CD4-positive, alpha-beta T cell treated with Interleukin-6 at 100 ng/mL for 8 hours (primary cell): ENCODE data around the gene SLC39A7.
A peak's percentile ranks its signal among the peaks of the same experiment; 100 is the strongest.

Source experiments
- DNase-seq: peaks from one replicate; pipeline ENCODE4 v3.0.0-alpha.2; 2020; ENCODE audit warnings: mixed read lengths, low spot score

The SLC39A7 gene

DNA sequence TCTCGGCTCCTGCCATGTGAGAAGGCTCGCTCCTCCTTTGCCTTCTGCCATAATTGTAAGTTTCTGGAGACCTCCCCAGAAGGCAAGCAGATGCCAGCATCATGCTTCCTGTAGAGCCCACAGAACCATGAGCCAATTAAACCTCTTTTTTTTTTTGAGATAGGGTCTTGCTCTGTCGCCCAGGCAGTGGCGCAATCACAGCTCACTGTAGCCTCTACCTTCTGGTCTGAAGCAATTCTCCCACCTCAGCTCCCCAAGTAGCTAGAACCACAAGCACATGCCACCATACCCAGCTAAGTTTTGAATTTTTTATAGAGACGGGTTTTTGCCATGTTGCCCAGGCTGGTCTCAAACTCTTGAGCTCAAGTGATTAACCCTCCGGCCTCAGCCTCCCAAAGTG lies 36.2 kb downstream of the SLC39A7 start:
- no peak for DNase-seq

DNA sequence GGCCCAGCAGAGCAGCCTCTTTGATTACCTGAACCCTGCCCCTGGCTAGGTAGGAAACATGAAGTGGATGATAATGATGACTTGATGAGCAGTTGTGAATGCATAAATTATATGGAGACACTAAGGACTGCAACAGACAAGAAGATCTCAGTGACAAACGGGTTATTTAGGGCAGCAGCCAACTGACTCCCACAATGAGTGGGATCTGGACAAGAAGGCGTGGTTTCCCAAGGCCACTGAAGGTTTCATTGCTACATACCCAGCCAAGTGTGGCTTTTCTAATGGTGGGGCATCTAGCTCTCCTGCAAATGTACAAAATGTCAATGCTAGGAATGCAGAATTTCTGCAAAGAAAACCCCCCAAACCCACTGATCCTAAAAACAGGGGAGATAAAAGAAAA lies 37.1 kb downstream of the SLC39A7 start:
- DNase-seq, result no peak

DNA sequence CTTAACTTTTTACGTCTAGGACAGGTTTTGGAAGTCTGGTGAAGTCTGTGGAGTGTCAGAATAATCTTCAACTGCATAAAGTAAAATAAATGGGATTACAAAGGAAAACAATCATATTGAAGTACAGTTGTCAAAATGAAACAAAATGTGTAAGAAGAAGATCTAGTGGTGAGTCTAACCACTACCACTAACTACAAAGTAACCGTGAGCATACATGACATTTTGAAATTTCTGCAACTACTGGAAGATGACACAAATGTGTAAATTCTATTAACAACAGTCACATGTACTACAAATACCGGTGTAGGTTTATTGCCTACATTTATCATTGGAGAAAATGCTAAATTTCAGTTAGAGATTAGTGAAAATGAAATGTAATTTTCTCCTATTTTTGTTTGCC lies 41.3 kb downstream of the SLC39A7 start:
- no peak for DNase-seq

DNA sequence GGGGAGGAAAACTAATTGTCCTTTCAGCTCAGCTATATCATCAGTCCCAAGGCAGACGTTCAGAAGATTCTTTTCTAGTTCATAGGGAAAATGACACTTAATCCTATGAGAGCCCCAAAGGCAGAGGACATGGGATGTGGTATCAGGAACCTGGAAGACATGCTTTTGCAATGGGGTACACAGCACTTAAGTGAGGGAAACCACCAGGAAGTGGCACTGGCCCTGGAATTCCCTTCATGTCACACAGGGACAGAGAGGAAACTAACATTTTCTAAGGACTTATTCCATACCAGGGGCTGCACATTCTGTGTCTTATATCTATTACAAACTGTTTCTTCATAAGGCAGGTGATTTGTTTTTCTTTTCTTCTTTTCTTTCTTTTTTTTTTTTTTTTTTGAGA lies 42.8 kb downstream of the SLC39A7 start:
- DNase-seq, result no peak

DNA sequence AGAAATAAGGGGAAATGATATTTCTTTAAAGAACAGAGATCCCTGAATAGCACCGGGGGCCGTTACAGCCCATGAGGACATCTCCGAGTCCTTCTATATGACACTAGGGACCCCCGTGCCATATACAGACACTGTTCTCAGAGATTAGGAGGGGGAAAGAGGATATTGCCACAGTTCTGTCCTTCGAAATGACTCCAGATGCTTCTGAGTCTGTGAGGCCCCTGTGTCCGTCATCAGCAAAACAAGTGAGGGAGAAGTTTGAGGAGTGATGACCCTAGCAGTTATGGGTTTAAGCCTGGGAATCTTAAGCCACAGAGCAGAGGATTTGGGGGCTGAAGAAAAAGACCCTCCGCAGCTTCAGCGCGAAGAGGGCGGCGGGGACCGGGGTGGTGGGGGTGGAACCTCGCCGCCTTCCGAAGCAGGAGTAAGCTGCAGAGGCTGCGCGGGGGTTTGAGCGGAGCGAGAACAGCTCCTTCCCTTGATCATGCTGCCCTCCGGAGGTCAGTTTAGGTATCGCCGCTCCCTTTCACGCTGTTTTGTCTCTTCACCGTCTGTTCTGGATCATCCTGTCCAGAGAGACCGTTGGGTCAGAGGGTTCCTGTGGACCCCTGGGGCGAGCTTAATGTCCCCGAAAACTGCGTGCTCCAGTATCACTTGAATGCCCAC lies 47.4 kb downstream of the SLC39A7 start:
- peak; percentile 89 for DNase-seq

DNA sequence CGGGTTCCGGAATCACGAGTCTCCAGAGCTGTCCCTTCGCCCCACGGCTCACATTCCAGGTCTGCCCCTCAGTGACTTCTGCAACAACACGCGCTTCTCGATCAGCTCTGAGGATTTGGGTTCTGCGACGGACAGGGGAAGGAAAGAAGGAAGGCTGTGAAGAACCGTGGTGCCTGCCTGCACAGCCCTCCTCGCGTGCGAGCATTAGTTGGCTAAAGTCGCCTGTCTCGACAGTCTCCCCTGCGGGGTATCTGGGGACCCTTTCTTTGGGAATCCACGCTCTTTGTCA lies 47.9 kb downstream of the SLC39A7 start:
- no peak for DNase-seq

DNA sequence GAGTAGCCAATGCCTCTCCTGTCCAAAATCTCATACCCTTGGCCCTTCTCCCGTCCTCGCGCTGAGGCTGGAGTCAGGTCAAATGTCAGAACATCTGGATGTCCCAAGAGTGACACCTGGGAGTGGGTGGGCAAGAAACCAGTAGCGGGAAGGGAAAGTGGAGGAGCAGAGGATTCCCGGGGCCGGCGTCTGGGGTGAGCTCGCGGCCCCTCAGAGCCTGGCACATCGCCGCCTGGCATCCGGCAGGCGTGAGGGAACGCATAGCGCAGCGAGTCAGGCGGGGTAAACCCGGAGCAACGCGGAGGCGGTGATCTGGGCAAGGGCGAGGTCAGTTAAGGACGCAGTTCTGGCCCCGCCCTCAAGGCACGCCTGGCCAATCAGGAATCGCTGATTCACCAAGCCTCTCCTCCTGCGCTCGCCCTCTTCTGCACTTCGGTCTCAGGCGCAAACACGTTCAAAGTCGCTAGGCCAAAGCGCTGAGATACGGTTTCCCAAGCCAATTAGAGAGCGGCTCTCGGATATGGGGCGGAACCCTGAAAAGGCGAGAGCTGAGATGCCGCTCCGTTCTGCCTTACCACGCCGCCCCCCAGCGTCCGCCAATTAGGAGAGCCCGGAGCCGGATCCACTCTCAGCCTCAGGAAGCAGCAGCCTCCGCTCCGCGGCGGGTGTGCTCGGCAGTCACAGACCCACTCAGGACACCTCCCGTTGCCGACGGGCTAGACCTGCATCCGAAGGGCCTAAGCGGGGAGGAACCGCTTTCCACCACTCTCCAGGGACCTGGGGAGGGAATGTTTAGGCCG lies 48.5 kb downstream of the SLC39A7 start:
- peak; percentile 97 for DNase-seq

DNA sequence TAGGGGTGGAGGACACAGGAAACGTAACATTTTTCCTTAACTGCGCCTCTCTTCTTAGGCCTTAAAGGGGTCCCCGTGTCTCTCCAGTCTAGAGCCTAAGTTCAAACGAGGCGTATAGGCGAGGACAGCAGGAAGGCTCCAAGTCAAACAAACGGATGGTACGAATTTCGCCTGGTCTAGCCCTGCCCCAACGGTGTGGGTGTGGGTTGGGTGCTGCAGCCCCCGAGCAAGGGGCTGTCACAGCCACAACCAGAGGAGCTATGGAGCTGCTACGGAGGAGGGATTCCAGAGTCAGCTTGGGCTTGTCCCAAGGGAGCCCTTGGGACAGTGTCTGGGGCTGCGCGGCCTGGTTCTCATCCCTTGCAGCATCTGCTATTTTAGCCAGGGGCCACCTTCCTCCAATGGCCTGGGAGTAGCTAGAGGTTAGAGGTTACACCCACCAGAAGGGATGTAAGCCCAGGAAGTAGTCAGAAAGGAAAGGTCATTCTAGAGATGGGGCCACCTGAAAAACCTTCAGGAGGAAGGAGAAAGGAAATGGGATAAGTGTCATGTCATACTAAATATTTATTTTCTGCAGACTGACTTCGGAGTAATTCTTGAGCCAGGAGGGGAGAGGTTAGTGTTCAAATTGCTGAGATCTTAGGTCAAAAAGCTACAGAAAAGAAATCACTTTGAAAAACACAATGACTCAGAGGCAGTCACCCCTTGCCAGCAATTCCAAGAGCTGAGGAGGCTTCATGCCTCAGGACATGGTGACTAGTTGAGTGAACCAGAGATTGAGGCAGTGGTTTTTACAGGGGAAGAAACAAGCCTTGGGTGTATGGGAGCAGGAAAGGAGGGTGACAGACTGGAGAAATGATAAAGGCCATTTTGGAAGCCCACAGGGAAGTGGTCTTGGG lies 49.3 kb downstream of the SLC39A7 start:
- DNase-seq, result no peak

DNA sequence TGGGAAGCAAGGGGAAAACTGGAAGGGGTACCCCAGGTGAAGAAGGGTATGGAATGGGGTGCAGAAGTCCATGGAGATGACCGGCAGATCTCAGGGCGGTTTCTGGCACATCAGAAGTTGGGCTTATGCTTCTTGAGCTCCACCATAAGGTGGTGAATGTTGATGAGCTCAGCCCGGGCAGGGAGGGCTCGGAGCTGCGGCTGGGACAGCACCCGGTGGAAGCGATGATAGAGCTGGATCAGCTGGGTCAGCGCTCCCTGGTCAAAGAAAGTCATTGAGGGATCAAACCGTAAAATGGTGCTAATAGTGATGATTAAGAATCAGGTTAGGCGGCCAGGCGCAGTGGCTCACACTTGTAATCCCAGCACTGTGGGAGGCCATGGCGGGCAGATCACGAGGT lies 50.1 kb downstream of the SLC39A7 start:
- no peak for DNase-seq

DNA sequence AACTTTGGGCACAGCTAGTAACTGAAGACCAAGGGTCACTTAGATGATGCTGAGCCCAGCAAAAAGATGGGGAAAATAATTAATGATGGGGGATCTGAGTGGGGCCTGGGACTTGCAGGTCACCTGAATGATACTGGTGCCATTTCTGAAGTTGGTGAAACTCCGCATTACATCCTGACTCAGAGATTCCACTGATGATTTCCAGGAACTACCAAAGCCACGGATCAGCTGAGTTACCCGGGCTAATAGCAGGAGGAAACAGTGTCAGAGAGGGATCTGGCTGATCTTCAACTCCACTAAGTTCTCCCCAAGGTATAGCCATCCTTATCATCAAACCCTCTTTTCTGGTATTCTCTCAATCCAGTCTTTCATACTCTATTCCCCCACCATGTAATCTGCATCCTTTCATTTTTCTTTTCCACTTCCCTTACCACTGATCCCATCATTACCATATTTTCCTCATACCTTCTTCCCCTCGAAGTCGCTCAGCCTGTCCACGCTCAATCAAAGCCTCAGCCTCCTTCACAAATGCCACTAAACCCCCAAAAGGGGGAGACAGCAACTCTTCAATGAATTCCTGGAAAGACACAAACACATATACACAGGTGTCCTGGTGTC lies 50.8 kb downstream of the SLC39A7 start:
- DNase-seq, result no peak

DNA sequence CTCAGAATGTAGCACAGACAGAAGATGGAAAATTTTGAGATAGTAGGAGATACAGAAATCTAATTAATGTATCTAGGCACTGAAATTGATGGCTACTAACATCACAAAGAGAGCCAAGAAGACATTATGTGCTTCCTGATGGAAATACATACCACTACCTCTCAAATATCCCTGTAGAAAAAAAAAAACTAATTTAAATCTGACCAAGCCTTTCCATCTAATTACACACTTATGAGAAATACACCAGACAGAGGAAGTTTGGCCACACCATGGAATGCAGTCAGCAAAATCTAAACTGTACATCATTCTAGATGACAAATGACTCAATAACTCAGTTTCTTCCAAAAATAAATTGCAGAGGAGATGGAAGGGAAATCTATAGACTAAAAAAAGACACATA lies 52.1 kb downstream of the SLC39A7 start:
- DNase-seq, result no peak
